B cell (primary cell): ENCODE data around the gene COL4A5. TPM values are rescaled to one million over a fixed set of nuclear protein-coding genes. Genes with fewer than 3 reads are reported as not detected.
"Not testable (repeated sequence)": the region's sequence is repeated elsewhere in the genome, so short reads cannot be mapped to it uniquely, and the experiment has no call there.

Experiments used
- ATAC-seq: fragments of 200-7000 bp; cut with Tn5 transposase; one replicate; pipeline ENCODE4 v1.10.0; 2021; ENCODE audit warnings: low read depth, mild to moderate bottlenecking, moderate number of reproducible peaks, moderate library complexity
- CTCF ChIA-PET: fragments of 350-600 bp; sonication (Branson Sonifier 250); formaldehyde crosslinking; loops from one replicate; lab custom pipeline; 2021; ENCODE audit warnings: antibody characterized with exemption, inconsistent platforms; lab: Charles Lee
- POLR2A ChIA-PET: fragments of 350-600 bp; sonication (Branson Sonifier 250); formaldehyde crosslinking; loops from one replicate; lab custom pipeline; 2021; ENCODE audit warnings: antibody characterized with exemption; lab: Charles Lee
- DNase-seq: peaks from one replicate; pipeline ENCODE4 v3.0.0; 2013
- H2AFZ ChIP-seq: 2 replicates; pipeline ENCODE4 v1.6.1; 2012; ENCODE audit warnings: mild to moderate bottlenecking, low read depth, low read length; ENCODE audit not compliant: insufficient read depth, poor library complexity, severe bottlenecking
- H3K27ac ChIP-seq, 2 donors: 1 replicate in 1 of 2; 2 replicates in 1 of 2; pipeline ENCODE4 v1.5.1; 2012 to 2013; ENCODE audit warnings: low read length in 2 of 2, mild to moderate bottlenecking in 2 of 2, moderate library complexity in 1 of 2
- H3K27me3 ChIP-seq, 4 experiments: fragments of 200-600 bp in 1 of 4; sonication (generic) in 1 of 4; replicated peaks in 1 of 4; 1 replicate in 2 of 4; 2 replicates in 2 of 4; pipeline versions ENCODE4 v1.6.1 to v1.7.0; 2013 to 2016; ENCODE audit warnings: low read length in 3 of 4, mild to moderate bottlenecking in 2 of 4, mixed read lengths in 1 of 4, moderate library complexity in 1 of 4; ENCODE audit not compliant: insufficient read depth in 4 of 4, control insufficient read depth in 3 of 4; ENCODE audit errors: control extremely low read depth in 1 of 4
- H3K36me3 ChIP-seq, 2 experiments: replicated peaks in 1 of 2; 1 replicate in 1 of 2; 2 replicates in 1 of 2; pipeline versions ENCODE4 v1.6.1 to v1.7.1; 2013; ENCODE audit warnings: low read length in 1 of 2; ENCODE audit not compliant: insufficient read depth in 2 of 2, control insufficient read depth in 1 of 2; ENCODE audit errors: control extremely low read depth in 1 of 2, extremely low read depth in 1 of 2
- H3K4me1 ChIP-seq, 2 donors: fragments of 200-600 bp in 1 of 2; sonication (generic) in 1 of 2; 1 replicate in 1 of 2; 2 replicates in 1 of 2; pipeline versions ENCODE4 v1.5.1 to v1.6.1; 2013 to 2017; ENCODE audit warnings: low read length in 2 of 2; ENCODE audit not compliant: control insufficient read depth in 2 of 2, insufficient read depth in 2 of 2
- H3K4me2 ChIP-seq: replicated peaks from 2 replicates; pipeline ENCODE3; 2012; ENCODE audit warnings: mild to moderate bottlenecking, low read depth, low read length; ENCODE audit not compliant: poor library complexity, severe bottlenecking
- H3K4me3 ChIP-seq, 5 experiments: fragments of 200-600 bp in 1 of 5; sonication (generic) in 1 of 5; 1 replicate in 3 of 5; 2 replicates in 2 of 5; pipeline versions ENCODE4 v1.5.1 to v1.7.0; 2011 to 2016; ENCODE audit warnings: low read length in 4 of 5, mild to moderate bottlenecking in 4 of 5, low read depth in 2 of 5, control low read depth in 1 of 5, moderate library complexity in 1 of 5; ENCODE audit not compliant: insufficient read depth in 1 of 5; ENCODE audit errors: control extremely low read depth in 1 of 5, extremely low read depth in 1 of 5
- H3K79me2 ChIP-seq: fragments of 200-600 bp; sonication (generic); one replicate; pipeline ENCODE4 v1.6.0; 2016; ENCODE audit warnings: low read length; ENCODE audit not compliant: control insufficient read depth, insufficient read depth
- H3K9ac ChIP-seq: fragments of 200-600 bp; sonication (generic); 2 replicates; pipeline ENCODE4 v1.6.1; 2017; ENCODE audit warnings: mild to moderate bottlenecking, low read length, moderate library complexity
- H3K9me3 ChIP-seq, 3 donors: one replicate each; pipeline versions ENCODE4 v1.6.1 to v1.7.1; 2013; ENCODE audit warnings: low read length in 2 of 3; ENCODE audit not compliant: control insufficient read depth in 2 of 3, insufficient read depth in 1 of 3; ENCODE audit errors: control extremely low read depth in 1 of 3
- H4K20me1 ChIP-seq: 2 replicates; pipeline ENCODE4 v1.6.0; 2012; ENCODE audit warnings: mild to moderate bottlenecking, low read length; ENCODE audit not compliant: insufficient read depth, control insufficient read depth, poor library complexity, severe bottlenecking
- H3K27ac Mint-ChIP-seq: one replicate; pipeline ENCODE4 v1.8.0; 2021; ENCODE audit warnings: mixed read lengths
- H3K27me3 Mint-ChIP-seq: one replicate; pipeline ENCODE4 v1.8.0; 2021; ENCODE audit warnings: mixed read lengths
- H3K4me1 Mint-ChIP-seq: one replicate; pipeline ENCODE4 v1.8.0; 2021; ENCODE audit warnings: mixed read lengths
- H3K4me3 Mint-ChIP-seq: one replicate; pipeline ENCODE4 v1.8.0; 2021; ENCODE audit warnings: mixed read lengths
- H3K9me3 Mint-ChIP-seq: one replicate; pipeline ENCODE4 v1.8.0; 2022; ENCODE audit warnings: mixed read lengths; ENCODE audit not compliant: insufficient read depth
- EZH2 ChIP-seq: IDR thresholded peaks from 2 replicates; pipeline ENCODE4 v1.6.1; 2012; ENCODE audit warnings: borderline replicate concordance, low read depth, mild to moderate bottlenecking, moderate library complexity, low read length; ENCODE audit not compliant: insufficient read depth, poor library complexity, severe bottlenecking
- WGBS: methylation state at CpG from one replicate; pipeline ENCODE4 v1.1.5; 2013; ENCODE audit warnings: missing lambda C conversion rate; ENCODE audit not compliant: insufficient coverage; 5-methylcytosine and 5-hydroxymethylcytosine counted together
- intact Hi-C: fragments of 100-400 bp; cut with micrococcal nuclease; formaldehyde crosslinking; loops from one replicate; pipeline ENCODE4 v1.10.0; 2022
- polyA minus RNA-seq: library from RNA; depleted of rRNA, polyadenylated mRNA; stranded (reverse); fragments of >200 nt; gene quantifications from 2 replicates; pipeline ENCODE4 v1.2.3, GENCODE V29; 2012
- polyA plus RNA-seq: library from polyadenylated mRNA; depleted of rRNA; stranded (reverse); fragments of >200 nt; gene quantifications from 2 replicates; pipeline ENCODE4 v1.2.3, GENCODE V29; 2012
- total RNA-seq, 2 donors: library from RNA; stranded (reverse); fragments of 120-200 nt in 1 of 2; gene quantifications; 1 replicate in 1 of 2; 2 replicates in 1 of 2; pipeline versions ENCODE4 v1.2.3 to v1.2.4, GENCODE V29; 2013 to 2022
- TF ChIP-seq, protein P1 (sequence below): fragments of 200-600 bp; IDR thresholded peaks from one replicate; pipeline ENCODE4 v1.8.0; 2022; ENCODE audit warnings: antibody characterized with exemption, mild to moderate bottlenecking

COL4A5 gene
- total RNA-seq (not detected in 2 replicates), polyA plus RNA-seq (not detected in 2 replicates), polyA minus RNA-seq (0.14 TPM in 1 of 2 replicates, not detected in the other)
- 0.51 TPM for total RNA-seq (2013)

DNA sequence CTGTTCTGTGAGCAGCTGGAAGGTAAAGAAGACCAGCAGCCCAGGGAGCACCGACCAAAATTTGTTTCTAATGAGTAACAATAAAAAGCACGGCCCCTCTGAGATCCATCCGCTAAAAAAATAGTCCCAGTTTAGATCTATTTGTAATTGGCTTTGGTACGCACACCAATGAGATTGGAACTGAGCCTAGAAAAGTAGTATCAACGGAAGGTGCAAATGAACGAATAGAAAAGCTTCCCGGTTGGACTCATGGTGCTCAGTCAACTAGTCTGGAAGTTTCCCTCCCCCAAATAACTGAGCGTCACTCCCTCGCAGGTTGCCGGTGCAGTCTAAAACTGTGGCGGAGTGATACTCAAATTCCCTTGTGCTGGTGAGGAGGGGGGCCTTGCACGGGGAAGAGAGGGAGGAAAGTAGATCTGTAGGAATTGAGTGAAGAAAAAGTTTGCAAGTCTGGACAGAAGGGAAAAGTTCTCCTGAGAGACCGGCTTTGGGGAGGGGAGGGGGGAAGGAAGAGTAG, at the start of gene COL4A5:
Gene COL4A5, plus strand, starts transcription at position 413 of the 517 bp plus-strand sequence. CDS start 288 bp downstream, outside the sequence.
- ChIA-PET POLR2A (no interaction called here), CTCF (no interaction called here)
- peak within 1 kb of the TSS; percentile 39 for H2AFZ ChIP-seq
- H3K4me1 ChIP-seq, result no peaks in the 10 kb centered on the region
- peak within 1 kb of the TSS; percentile 59 for H3K4me3 Mint-ChIP-seq
- H3K36me3 ChIP-seq, result no peaks in the 10 kb centered on the region
- H3K79me2 ChIP-seq, result no peaks in the 10 kb centered on the region
- peaks cover 0 to 5% (median 1%) of the 10 kb centered on the region in 4 experiments for H3K27me3 ChIP-seq
- no peak within 1 kb of the TSS for H3K27ac Mint-ChIP-seq
- DNase-seq (peak; percentile 10), ATAC-seq (no peak)
- H3K27ac ChIP-seq, result no peak within 1 kb of the TSS
- peak within 1 kb of the TSS in 3 of 5 experiments; percentile 13 to 15 (median 13) for H3K4me3 ChIP-seq
- peak within 1 kb of the TSS; percentile 12 for H3K9ac ChIP-seq
- no CpG with 5 or more reads among the region's 13 CpGs for WGBS
- intact Hi-C loops, result no loop called here
- no peaks in the 10 kb centered on the region for H4K20me1 ChIP-seq
- TF ChIP-seq EZH2, result no peak
- TF ChIP-seq, protein P1, sequence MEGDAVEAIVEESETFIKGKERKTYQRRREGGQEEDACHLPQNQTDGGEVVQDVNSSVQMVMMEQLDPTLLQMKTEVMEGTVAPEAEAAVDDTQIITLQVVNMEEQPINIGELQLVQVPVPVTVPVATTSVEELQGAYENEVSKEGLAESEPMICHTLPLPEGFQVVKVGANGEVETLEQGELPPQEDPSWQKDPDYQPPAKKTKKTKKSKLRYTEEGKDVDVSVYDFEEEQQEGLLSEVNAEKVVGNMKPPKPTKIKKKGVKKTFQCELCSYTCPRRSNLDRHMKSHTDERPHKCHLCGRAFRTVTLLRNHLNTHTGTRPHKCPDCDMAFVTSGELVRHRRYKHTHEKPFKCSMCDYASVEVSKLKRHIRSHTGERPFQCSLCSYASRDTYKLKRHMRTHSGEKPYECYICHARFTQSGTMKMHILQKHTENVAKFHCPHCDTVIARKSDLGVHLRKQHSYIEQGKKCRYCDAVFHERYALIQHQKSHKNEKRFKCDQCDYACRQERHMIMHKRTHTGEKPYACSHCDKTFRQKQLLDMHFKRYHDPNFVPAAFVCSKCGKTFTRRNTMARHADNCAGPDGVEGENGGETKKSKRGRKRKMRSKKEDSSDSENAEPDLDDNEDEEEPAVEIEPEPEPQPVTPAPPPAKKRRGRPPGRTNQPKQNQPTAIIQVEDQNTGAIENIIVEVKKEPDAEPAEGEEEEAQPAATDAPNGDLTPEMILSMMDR, result no peak
- H3K9me3 Mint-ChIP-seq, result no peaks in the 10 kb centered on the region
- peaks cover 4% of the 10 kb centered on the region for H3K4me1 Mint-ChIP-seq
- no peaks in the 10 kb centered on the region for H3K9me3 ChIP-seq
- peaks cover 18% of the 10 kb centered on the region for H3K27me3 Mint-ChIP-seq
- peak within 1 kb of the TSS; percentile 20 for H3K4me2 ChIP-seq

DNA sequence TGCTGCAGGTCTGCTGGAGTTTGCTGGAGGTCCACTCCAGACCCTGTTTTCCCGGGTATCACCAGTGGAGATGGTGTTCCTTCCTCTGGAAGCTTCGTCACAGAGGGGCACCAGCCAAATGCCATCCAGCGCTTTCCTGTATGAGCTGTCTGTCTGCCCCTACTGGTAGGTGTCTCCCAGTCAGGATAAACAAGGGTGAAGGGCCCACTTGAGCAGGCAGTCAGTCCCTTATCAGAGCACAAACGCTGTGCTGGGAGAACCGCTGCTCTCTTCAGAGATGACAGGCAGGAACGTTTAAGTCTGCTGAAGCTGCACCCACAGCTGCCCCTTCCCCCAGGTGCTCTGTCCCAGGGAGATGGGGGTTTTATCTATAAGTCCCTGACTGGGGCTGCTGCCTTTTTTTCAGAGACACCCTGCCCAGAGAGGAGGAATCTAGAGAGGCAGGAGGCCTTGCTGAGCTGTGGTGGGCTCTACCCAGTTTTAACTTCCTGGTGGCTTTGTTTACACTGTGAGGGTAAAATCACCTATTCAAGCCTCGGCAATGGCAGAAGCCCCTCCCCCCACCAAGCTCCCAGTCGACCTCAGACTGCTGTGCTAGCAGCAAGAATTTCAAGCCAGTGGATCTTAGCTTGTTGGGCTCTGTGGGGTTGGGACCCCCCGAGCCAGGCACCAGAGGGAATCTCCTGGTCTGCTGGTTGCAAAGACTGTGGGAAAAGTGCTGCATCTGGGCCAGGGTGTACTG, 48.5 kb upstream of the COL4A5 start:
- CTCF ChIA-PET, H3K4me3 Mint-ChIP-seq, POLR2A ChIA-PET, H3K9me3 ChIP-seq, H3K79me2 ChIP-seq, H3K4me1 ChIP-seq, H3K4me3 ChIP-seq, H3K4me1 Mint-ChIP-seq, H3K9ac ChIP-seq, ATAC-seq, DNase-seq, H4K20me1 ChIP-seq, H3K4me2 ChIP-seq, H2AFZ ChIP-seq, H3K9me3 Mint-ChIP-seq, H3K27ac Mint-ChIP-seq, H3K36me3 ChIP-seq, H3K27me3 ChIP-seq, intact Hi-C loops, H3K27me3 Mint-ChIP-seq, H3K27ac ChIP-seq: not testable (repeated sequence)
- WGBS, result 88% methylated on average over 4 of the region's 9 CpGs
